Heart left ventricle (tissue), 13 donors: ENCODE results near the gene STPG4.

ENCODE experiments used
- CTCF ChIP-seq, 12 donors: fragments of 200-600 bp; sonication (generic) in 4 of 12; IDR thresholded peaks; one replicate each; pipeline versions ENCODE4 v1.5.0 to v1.8.0; 2018 to 2022; ENCODE audit warnings: antibody characterized with exemption in 12 of 12, mild to moderate bottlenecking in 5 of 12
- POLR2A ChIP-seq, 2 donors: fragments of 450-650 bp; IDR thresholded peaks; one replicate each; pipeline ENCODE4 v1.6.1; 2017; ENCODE audit warnings: antibody characterized with exemption in 2 of 2, mild to moderate bottlenecking in 2 of 2, moderate library complexity in 2 of 2
- donor health status: ischemic (EF 13 %, LVEDD 7.1; RV severe dilation, severe dysfunction).
- donor health status: DM: no; HTN: yes; CAD: no.
- donor health status: DM: no; HTN: no; CAD: no.
- donor health status: ischemic (EF 25% LVEDD 6.9; RV normal size, moderate dysfunction).
- donor health status: ischemic (EF 25% LVEDD 5.7; RV mildly dilated, moderate dysfunction).
- donor health status: ischemic (EF 35%, LVEDD 5.7; RV mildly dilated, moderate dysfunction).
- donor health status: nonischemic (EF 11% LVEDD 7.7; RV severe dilation, severe dysfunction).
- donor health status: DM: yes; HTN: yes; CAD: no.
- donor health status: PGD.
- donor health status: ischemic (EF 29% LVEDD 5.4; RV normal size, mild dysfunction).
- donor health status: nonischemic (EF 23%, LVEDD 6.1; RV moderate dilation, normal function).

- TF ChIP-seq CTCF (IDR thresholded peaks at IDR 0.05), result no peak
- no peak for TF ChIP-seq POLR2A (IDR thresholded peaks at IDR 0.05)
Measured at GRCh38 chr2:47039489-47039870, 115.6 kb downstream of the STPG4 start.
